Hepatocyte (in vitro differentiated cells): ENCODE measurements around the gene ZC3H12D. TPM values are rescaled to one million over a fixed set of nuclear protein-coding genes. Genes with fewer than 3 reads are reported as not detected.

Source experiments
- DNase-seq: peaks from one replicate; pipeline ENCODE4 v3.0.0-alpha.2; 2016; ENCODE audit warnings: low spot score
- H2AFZ ChIP-seq: fragments of 200-600 bp; sonication (generic); 2 replicates; pipeline ENCODE4 v1.6.0; 2016; ENCODE audit warnings: antibody characterized with exemption, mild to moderate bottlenecking
- H3K27ac ChIP-seq: fragments of 200-600 bp; sonication (generic); 2 replicates; pipeline ENCODE4 v1.5.1; 2016; ENCODE audit warnings: mild to moderate bottlenecking
- H3K27me3 ChIP-seq: fragments of 200-600 bp; sonication (generic); 2 replicates; pipeline ENCODE4 v1.6.1; 2016
- H3K36me3 ChIP-seq: fragments of 200-600 bp; sonication (generic); replicated peaks from 2 replicates; pipeline ENCODE4 v1.5.1; 2016; ENCODE audit warnings: low read depth; ENCODE audit not compliant: insufficient read depth
- H3K4me1 ChIP-seq: fragments of 200-600 bp; sonication (generic); 2 replicates; pipeline ENCODE4 v1.5.1; 2016; ENCODE audit warnings: mild to moderate bottlenecking, moderate library complexity; ENCODE audit not compliant: insufficient read depth
- H3K4me2 ChIP-seq: fragments of 200-600 bp; sonication (generic); 2 replicates; pipeline ENCODE4 v1.6.0; 2016
- H3K4me3 ChIP-seq: fragments of 200-600 bp; sonication (generic); 2 replicates; pipeline ENCODE4 v1.5.1; 2016; ENCODE audit warnings: mild to moderate bottlenecking
- H3K79me2 ChIP-seq: fragments of 200-600 bp; sonication (generic); 2 replicates; pipeline ENCODE4 v1.6.0; 2017; ENCODE audit warnings: mild to moderate bottlenecking
- H3K9me2 ChIP-seq: fragments of 200-600 bp; sonication (generic); replicated peaks from 2 replicates; pipeline ENCODE4 v1.6.0; 2017; ENCODE audit warnings: mild to moderate bottlenecking; ENCODE audit not compliant: insufficient read depth
- H3K9me3 ChIP-seq: fragments of 200-600 bp; sonication (generic); 2 replicates; pipeline ENCODE4 v1.5.1; 2016; ENCODE audit warnings: low read depth, mild to moderate bottlenecking
- H4K20me1 ChIP-seq: fragments of 200-600 bp; sonication (generic); 2 replicates; pipeline ENCODE4 v1.6.0; 2016; ENCODE audit warnings: mild to moderate bottlenecking; ENCODE audit not compliant: insufficient read depth, poor library complexity, severe bottlenecking
- EZH2 ChIP-seq: fragments of 200-600 bp; sonication (generic); IDR thresholded peaks from 2 replicates; pipeline ENCODE4 v1.6.1; 2016; ENCODE audit warnings: antibody characterized with exemption, mild to moderate bottlenecking, borderline replicate concordance
- EZH2phosphoT487 ChIP-seq: fragments of 200-600 bp; sonication (generic); IDR thresholded peaks from one replicate; pipeline ENCODE4 v1.6.1; 2018; ENCODE audit warnings: antibody characterized with exemption, mild to moderate bottlenecking, low read depth, moderate library complexity; ENCODE audit not compliant: unreplicated experiment, severe bottlenecking
- whole genome bisulfite sequencing: methylation state at CpG from one replicate; pipeline ENCODE4 v1.1.6; 2016; ENCODE audit warnings: low lambda C conversion rate; ENCODE audit errors: missing lambda C conversion rate; 5-methylcytosine and 5-hydroxymethylcytosine counted together
- polyA plus RNA-seq: library from polyadenylated mRNA; unstranded; fragments of >200 nt; fragmentation: Nextera tagmentation; extraction: Ambion mirVana; gene quantifications from 2 replicates; pipeline ENCODE4 v1.2.1, GENCODE V29; 2016
- total RNA-seq: library from RNA; depleted of rRNA; stranded (reverse); fragments of >200 nt; gene quantifications from 2 replicates; pipeline ENCODE4 v1.2.3, GENCODE V29; 2014
- TF ChIP-seq, protein P1 (sequence below): fragments of 200-600 bp; sonication (generic); IDR thresholded peaks from 2 replicates; pipeline ENCODE4 v1.5.1; 2016; ENCODE audit warnings: antibody characterized with exemption, mild to moderate bottlenecking; ENCODE audit not compliant: poor library complexity

Gene ZC3H12D
- total and polyA plus RNA-seq, 2 experiments from 2014 or later = 0.06 to 0.50 TPM

DNA sequence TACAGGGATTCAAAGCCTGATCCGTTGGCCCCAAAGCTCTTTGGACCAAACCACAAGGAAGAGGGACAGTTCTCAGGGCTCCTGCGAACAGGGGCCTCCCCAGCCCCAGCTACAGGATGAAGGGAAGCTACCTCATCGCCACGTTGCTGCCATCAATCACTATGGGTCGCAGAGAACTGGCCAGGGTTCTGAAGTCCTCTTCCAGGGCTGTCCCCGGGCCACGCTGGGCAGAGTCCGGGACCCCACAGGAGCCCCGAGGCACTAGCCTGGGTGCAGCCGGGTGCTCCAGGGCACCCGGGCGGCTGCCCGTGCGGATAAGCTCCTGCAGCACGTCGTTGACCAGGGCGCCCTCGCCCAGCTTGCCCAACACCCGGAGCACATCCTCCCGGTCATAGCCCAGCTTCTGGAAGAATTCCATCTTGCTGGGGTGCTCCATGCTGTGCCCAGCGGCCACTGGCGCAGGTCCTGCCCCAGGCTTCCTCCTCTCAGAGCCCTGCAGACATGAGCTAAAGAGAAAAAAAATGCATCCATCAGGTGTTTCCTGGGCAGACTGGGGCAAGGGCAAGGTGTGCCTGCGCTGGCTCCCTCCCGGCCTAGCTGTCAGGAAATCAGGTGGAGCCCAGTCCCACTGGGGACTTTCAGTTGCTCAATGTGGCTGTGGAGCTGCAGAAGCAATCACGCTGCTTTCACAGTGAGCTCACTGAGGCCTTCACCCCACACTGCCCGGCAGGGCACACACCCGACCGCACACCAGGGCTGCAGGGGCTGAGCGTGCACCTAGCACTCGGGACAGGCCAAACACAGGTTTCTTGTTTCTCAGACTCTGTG is 10.5 kb downstream of the ZC3H12D start:
- no peaks in the 10 kb centered on the region for H3K36me3 ChIP-seq
- no peak overlapping the region for H2AFZ ChIP-seq
- DNase-seq = no peak
- no peak overlapping the region for H3K27ac ChIP-seq
- H3K4me2 ChIP-seq = no peak overlapping the region
- no peaks in the 10 kb centered on the region for H4K20me1 ChIP-seq
- WGBS = 89% methylated on average over 30 of the region's 30 CpGs
- no peaks in the 10 kb centered on the region for H3K9me2 ChIP-seq
- H3K4me3 ChIP-seq = no peak overlapping the region
- no peaks in the 10 kb centered on the region for H3K9me3 ChIP-seq
- H3K79me2 ChIP-seq = no peaks in the 10 kb centered on the region
- no peak for TF ChIP-seq EZH2phosphoT487
- TF ChIP-seq, protein P1, sequence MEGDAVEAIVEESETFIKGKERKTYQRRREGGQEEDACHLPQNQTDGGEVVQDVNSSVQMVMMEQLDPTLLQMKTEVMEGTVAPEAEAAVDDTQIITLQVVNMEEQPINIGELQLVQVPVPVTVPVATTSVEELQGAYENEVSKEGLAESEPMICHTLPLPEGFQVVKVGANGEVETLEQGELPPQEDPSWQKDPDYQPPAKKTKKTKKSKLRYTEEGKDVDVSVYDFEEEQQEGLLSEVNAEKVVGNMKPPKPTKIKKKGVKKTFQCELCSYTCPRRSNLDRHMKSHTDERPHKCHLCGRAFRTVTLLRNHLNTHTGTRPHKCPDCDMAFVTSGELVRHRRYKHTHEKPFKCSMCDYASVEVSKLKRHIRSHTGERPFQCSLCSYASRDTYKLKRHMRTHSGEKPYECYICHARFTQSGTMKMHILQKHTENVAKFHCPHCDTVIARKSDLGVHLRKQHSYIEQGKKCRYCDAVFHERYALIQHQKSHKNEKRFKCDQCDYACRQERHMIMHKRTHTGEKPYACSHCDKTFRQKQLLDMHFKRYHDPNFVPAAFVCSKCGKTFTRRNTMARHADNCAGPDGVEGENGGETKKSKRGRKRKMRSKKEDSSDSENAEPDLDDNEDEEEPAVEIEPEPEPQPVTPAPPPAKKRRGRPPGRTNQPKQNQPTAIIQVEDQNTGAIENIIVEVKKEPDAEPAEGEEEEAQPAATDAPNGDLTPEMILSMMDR = no peak
- TF ChIP-seq EZH2 = no peak
- H3K27me3 ChIP-seq = no peaks in the 10 kb centered on the region
- H3K4me1 ChIP-seq = no peaks in the 10 kb centered on the region

GRCh38 chr6:149473080-149474052 is 11.4 kb downstream of the ZC3H12D start:
- Histone ChIP-seq H3K4me3 (no peak overlapping the region), H3K27ac (no peak overlapping the region), H2AFZ (no peak overlapping the region), H3K36me3 (no peaks in the 10 kb centered on the region), H3K27me3 (no peaks in the 10 kb centered on the region), H4K20me1 (no peaks in the 10 kb centered on the region), H3K9me2 (no peaks in the 10 kb centered on the region), H3K9me3 (no peaks in the 10 kb centered on the region), H3K4me1 (no peaks in the 10 kb centered on the region), H3K4me2 (peak overlapping the region; percentile 11), H3K79me2 (no peaks in the 10 kb centered on the region)
- WGBS = 75% methylated on average over 21 of the region's 21 CpGs
- TF ChIP-seq EZH2 (no peak), EZH2phosphoT487 (no peak)
- TF ChIP-seq, protein P1 = no peak
- DNase-seq = no peak

- 95% methylated on average over 5 of the region's 5 CpGs for WGBS
Measured at GRCh38 chr6:149472241-149472640, 12.6 kb downstream of the ZC3H12D start.

More at GRCh38 chr6:149472241-149472640, 12.6 kb downstream of the ZC3H12D start:
- Histone ChIP-seq H3K36me3 (no peaks in the 10 kb centered on the region), H3K27ac (no peak overlapping the region), H3K4me2 (no peak overlapping the region), H3K4me3 (no peak overlapping the region), H3K4me1 (no peaks in the 10 kb centered on the region), H3K27me3 (no peaks in the 10 kb centered on the region), H2AFZ (no peak overlapping the region), H3K9me3 (no peaks in the 10 kb centered on the region), H3K79me2 (no peaks in the 10 kb centered on the region), H4K20me1 (no peaks in the 10 kb centered on the region), H3K9me2 (no peaks in the 10 kb centered on the region)
- TF ChIP-seq EZH2phosphoT487 (no peak), EZH2 (no peak)
- TF ChIP-seq, protein P1 = no peak
- no peak for DNase-seq
